Kidney (tissue), 14 donors: Measurements from ENCODE around the gene ITCH. TPM values are rescaled to one million over a fixed set of nuclear protein-coding genes. Genes with fewer than 3 reads are reported as not detected.

ENCODE experiments used
- DNase-seq, 5 donors: peaks; one replicate each; pipeline ENCODE4 v3.0.0-alpha.2; 2013 to 2020
- FAIRE-seq: peaks from 2 replicates; lab custom pipeline; 2012; peaks lifted over from hg19 to GRCh38; lab: Jason Lieb, UNC
- H3K27ac ChIP-seq, 2 donors: one replicate each; pipeline ENCODE4 v1.7.0; 2013; ENCODE audit warnings: low read depth in 2 of 2, low read length in 2 of 2, inconsistent platforms in 1 of 2
- H3K27me3 ChIP-seq: one replicate; pipeline ENCODE4 v1.7.1; 2013; ENCODE audit warnings: low read length, inconsistent platforms; ENCODE audit not compliant: control insufficient read depth, insufficient read depth
- H3K36me3 ChIP-seq, 3 donors: one replicate each; pipeline versions ENCODE4 v1.7.0 to v1.7.1; 2013; ENCODE audit warnings: low read length in 3 of 3, control low read depth in 1 of 3, inconsistent platforms in 1 of 3; ENCODE audit not compliant: insufficient read depth in 3 of 3, control insufficient read depth in 2 of 3
- H3K4me1 ChIP-seq, 3 donors: one replicate each; pipeline versions ENCODE4 v1.7.0 to v1.7.1; 2013; ENCODE audit warnings: low read length in 3 of 3, inconsistent platforms in 1 of 3, low read depth in 1 of 3; ENCODE audit not compliant: control insufficient read depth in 2 of 3, insufficient read depth in 2 of 3
- H3K4me3 ChIP-seq, 3 donors: one replicate each; pipeline versions ENCODE4 v1.7.0 to v1.8.1; 2013; ENCODE audit warnings: low read length in 3 of 3, control low read depth in 1 of 3, inconsistent platforms in 1 of 3
- H3K9ac ChIP-seq, 3 donors: one replicate each; pipeline versions ENCODE4 v1.7.0 to v1.7.1; 2013; ENCODE audit warnings: low read length in 3 of 3, control low read depth in 1 of 3, inconsistent platforms in 1 of 3
- H3K9me3 ChIP-seq, 3 donors: one replicate each; pipeline versions ENCODE4 v1.7.0 to v1.7.1; 2013; ENCODE audit warnings: low read length in 3 of 3, control low read depth in 1 of 3, inconsistent platforms in 1 of 3; ENCODE audit not compliant: control insufficient read depth in 2 of 3, insufficient read depth in 1 of 3
- CTCF ChIP-seq: IDR thresholded peaks from 3 replicates; pipeline ENCODE4 v1.5.1; 2012; ENCODE audit warnings: mild to moderate bottlenecking, moderate library complexity, borderline replicate concordance; ENCODE audit not compliant: insufficient read depth; ENCODE audit errors: extremely low read depth
- intact Hi-C: fragments of 100-400 bp; cut with DNase I; formaldehyde crosslinking; loops from one replicate; pipeline ENCODE4 v1.11.1; 2022
- polyA plus RNA-seq: library from polyadenylated mRNA; stranded (reverse); fragments of 350-450 nt; fragmentation: Illumina TruSeq; extraction: RNeasy Lipid Tissue Mini Kit (QIAGEN cat#74804); gene quantifications from one replicate; pipeline ENCODE4 v1.2.3, GENCODE V29; 2014; ENCODE audit warnings: low read depth, low replicate concordance; ENCODE audit not compliant: insufficient read depth
- total RNA-seq: library from RNA; stranded (reverse); fragmentation: NEBNext Ultra II Directional; extraction: Animal tissue kit (Norgen Biotek cat#: 25700); gene quantifications from one replicate; pipeline ENCODE4 v1.2.1, GENCODE V29; 2021
- donor health status: control.
- donor health status: control.
- donor health status: control.
- donor health status: control.
- donor health status: control.
- donor health status: DM: yes; HTN: yes; CAD: no.
- donor health status: Normal renal cell carcinoma (clear cell type).

Gene ITCH
- total and polyA plus RNA-seq, 2 donors from 2014 or later, result 10.1 to 63.1 TPM

- no peak overlapping the region for H3K9ac ChIP-seq
- no peak for FAIRE-seq
- H3K4me1 ChIP-seq, result no peaks in the 10 kb centered on the region
- H3K4me3 ChIP-seq, result no peak overlapping the region
- no peak for DNase-seq
- H3K27me3 ChIP-seq, result no peaks in the 10 kb centered on the region
- peaks cover 0 to 2% (median 0%) of the 10 kb centered on the region in 3 donors for H3K9me3 ChIP-seq
- TF ChIP-seq CTCF, result no peak
- peaks cover 2 to 18% (median 6%) of the 10 kb centered on the region in 3 donors for H3K36me3 ChIP-seq
- intact Hi-C loops, result no loop called here
- H3K27ac ChIP-seq, result no peak overlapping the region
Measured at GRCh38 chr20:34500823-34501222, 137.8 kb downstream of the ITCH start.

DNA sequence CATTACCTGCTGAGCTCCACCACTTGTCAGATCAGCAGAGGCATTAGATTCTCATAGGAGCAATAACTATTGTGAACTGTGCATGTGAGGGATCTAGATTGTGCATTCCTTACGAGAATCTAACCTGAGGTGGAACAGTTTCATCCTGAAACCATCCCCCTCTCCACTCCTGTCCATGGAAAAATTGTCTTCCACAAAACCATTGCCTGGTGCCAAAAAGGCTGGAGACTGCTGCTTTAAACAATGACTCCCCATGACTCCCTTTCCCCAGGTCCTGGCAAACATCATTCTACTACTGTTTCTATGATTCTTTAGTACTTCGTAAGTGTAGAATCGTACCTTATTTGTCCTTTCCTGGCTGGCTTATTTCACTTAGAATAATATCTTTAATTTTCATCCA is 143.4 kb downstream of the ITCH start:
- FAIRE-seq (no peak), DNase-seq (no peak)
- no peak overlapping the region for H3K4me3 ChIP-seq
- no peaks in the 10 kb centered on the region for H3K27me3 ChIP-seq
- TF ChIP-seq CTCF, result no peak
- intact Hi-C loops, result no loop called here
- H3K4me1 ChIP-seq, result peaks cover 0 to 10% (median 3%) of the 10 kb centered on the region in 3 donors
- H3K36me3 ChIP-seq, result peaks cover 4 to 28% (median 10%) of the 10 kb centered on the region in 3 donors
- H3K27ac ChIP-seq, result no peak overlapping the region
- no peaks in the 10 kb centered on the region for H3K9me3 ChIP-seq
- no peak overlapping the region for H3K9ac ChIP-seq

DNA sequence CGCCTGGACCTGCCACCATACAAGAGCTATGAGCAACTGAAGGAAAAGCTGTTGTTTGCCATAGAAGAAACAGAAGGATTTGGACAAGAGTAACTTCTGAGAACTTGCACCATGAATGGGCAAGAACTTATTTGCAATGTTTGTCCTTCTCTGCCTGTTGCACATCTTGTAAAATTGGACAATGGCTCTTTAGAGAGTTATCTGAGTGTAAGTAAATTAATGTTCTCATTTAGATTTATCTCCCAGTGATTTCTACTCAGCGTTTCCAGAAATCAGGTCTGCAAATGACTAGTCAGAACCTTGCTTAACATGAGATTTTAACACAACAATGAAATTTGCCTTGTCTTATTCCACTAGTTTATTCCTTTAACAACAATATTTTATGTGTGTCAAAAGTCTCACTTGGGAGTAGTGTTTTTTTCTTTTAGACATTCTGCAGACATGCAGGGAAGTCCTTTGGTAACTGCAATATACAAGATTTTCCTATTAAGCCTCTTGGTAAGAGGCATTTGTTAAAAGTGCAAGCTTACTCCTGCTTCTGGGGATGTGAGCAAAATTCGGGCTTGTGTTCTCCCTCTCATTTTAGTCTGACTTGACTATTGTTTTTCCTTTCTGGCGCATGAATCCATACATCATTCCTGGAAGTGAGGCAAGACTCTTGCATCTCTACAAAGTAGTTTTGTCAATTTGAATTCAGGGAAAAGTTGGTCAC is 144.8 kb downstream of the ITCH start:
- H3K4me3 ChIP-seq, result no peak overlapping the region
- intact Hi-C loops, result no loop called here
- DNase-seq, result no peak
- H3K4me1 ChIP-seq, result peaks cover 0 to 20% (median 9%) of the 10 kb centered on the region in 3 donors
- no peak overlapping the region for H3K9ac ChIP-seq
- H3K27me3 ChIP-seq, result no peaks in the 10 kb centered on the region
- TF ChIP-seq CTCF, result no peak
- H3K36me3 ChIP-seq, result peaks cover 4 to 28% (median 10%) of the 10 kb centered on the region in 3 donors
- no peaks in the 10 kb centered on the region for H3K9me3 ChIP-seq
- no peak for FAIRE-seq
- H3K27ac ChIP-seq, result no peak overlapping the region
